ENCODE measurements around the gene ETS1. TPM values are rescaled to one million over a fixed set of nuclear protein-coding genes. Genes with fewer than 3 reads are reported as not detected.

ETS1 gene
- polyA plus RNA-seq, 1 donor from 2014 or later: 0.42 TPM

DNA sequence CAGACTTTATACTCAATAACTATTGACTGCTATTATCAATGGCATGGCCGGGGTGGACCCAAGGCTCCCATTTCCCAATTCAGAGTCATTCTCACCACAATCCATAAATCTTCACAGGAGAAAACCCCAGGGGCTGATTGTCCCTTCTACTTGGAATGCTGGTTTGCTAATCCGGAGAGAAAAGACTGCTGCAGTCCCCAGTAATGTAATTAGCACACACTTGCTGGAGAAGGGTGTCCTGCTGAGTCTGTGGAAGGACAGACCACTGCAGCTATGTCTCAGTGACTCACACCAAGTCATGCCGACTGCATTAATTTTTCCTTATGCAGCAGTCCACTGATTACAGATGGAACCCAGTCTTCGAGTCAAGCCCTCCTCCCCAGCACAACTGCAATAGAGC lies 5.9 kb upstream of the ETS1 start:
- Histone ChIP-seq H3K9me3 (ENCODE audit: low read length) (no peaks in the 10 kb centered on the region), H4K20me1 (ENCODE audit: insufficient read depth) (no peaks in the 10 kb centered on the region), H3K9me2 (ENCODE audit: insufficient read depth, low read length) (no peaks in the 10 kb centered on the region), H3K27ac (ENCODE audit: low read length) (no peak overlapping the region), H3K79me2 (replicated peaks; ENCODE audit: insufficient read depth, low read length) (no peaks in the 10 kb centered on the region), H3F3A (ENCODE audit: insufficient read depth, low read length, poor library complexity, severe bottlenecking) (no peaks in the 10 kb centered on the region), H3K4me2 (ENCODE audit: low read length) (no peak overlapping the region), H3K36me3 (ENCODE audit: insufficient read depth, low read length) (no peaks in the 10 kb centered on the region), H2AFZ (ENCODE audit: low read depth, low read length) (no peak overlapping the region), H3K4me3 (ENCODE audit: low read length) (no peak overlapping the region), H3K9ac (ENCODE audit: low read length) (no peak overlapping the region), H3K27me3 (ENCODE audit: insufficient read depth, low read depth, low read length) (no peaks in the 10 kb centered on the region)
- TF ChIP-seq MXI1 (conservative IDR thresholded peaks at IDR 0.05; ENCODE audit: poor library complexity, severe bottlenecking): no peak
- no peak for TF ChIP-seq EP300 (conservative IDR thresholded peaks at IDR 0.05; ENCODE audit: poor library complexity, severe bottlenecking)
- no peak for TF ChIP-seq EZH2 (IDR thresholded peaks at IDR 0.05; ENCODE audit: borderline replicate concordance, insufficient read depth, low read length, poor library complexity, severe bottlenecking)
- TF ChIP-seq POLR2AphosphoS5 (IDR thresholded peaks at IDR 0.05): no peak
- no peak for TF ChIP-seq TAF1 (IDR thresholded peaks at IDR 0.05; ENCODE audit: low read depth)
- no peak for TF ChIP-seq SMC3 (conservative IDR thresholded peaks at IDR 0.05; ENCODE audit: poor library complexity)
- TF ChIP-seq RAD21 (conservative IDR thresholded peaks at IDR 0.05): no peak
- TF ChIP-seq, protein P1, sequence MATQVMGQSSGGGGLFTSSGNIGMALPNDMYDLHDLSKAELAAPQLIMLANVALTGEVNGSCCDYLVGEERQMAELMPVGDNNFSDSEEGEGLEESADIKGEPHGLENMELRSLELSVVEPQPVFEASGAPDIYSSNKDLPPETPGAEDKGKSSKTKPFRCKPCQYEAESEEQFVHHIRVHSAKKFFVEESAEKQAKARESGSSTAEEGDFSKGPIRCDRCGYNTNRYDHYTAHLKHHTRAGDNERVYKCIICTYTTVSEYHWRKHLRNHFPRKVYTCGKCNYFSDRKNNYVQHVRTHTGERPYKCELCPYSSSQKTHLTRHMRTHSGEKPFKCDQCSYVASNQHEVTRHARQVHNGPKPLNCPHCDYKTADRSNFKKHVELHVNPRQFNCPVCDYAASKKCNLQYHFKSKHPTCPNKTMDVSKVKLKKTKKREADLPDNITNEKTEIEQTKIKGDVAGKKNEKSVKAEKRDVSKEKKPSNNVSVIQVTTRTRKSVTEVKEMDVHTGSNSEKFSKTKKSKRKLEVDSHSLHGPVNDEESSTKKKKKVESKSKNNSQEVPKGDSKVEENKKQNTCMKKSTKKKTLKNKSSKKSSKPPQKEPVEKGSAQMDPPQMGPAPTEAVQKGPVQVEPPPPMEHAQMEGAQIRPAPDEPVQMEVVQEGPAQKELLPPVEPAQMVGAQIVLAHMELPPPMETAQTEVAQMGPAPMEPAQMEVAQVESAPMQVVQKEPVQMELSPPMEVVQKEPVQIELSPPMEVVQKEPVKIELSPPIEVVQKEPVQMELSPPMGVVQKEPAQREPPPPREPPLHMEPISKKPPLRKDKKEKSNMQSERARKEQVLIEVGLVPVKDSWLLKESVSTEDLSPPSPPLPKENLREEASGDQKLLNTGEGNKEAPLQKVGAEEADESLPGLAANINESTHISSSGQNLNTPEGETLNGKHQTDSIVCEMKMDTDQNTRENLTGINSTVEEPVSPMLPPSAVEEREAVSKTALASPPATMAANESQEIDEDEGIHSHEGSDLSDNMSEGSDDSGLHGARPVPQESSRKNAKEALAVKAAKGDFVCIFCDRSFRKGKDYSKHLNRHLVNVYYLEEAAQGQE (IDR thresholded peaks at IDR 0.05; ENCODE audit: borderline replicate concordance): no peak

DNA sequence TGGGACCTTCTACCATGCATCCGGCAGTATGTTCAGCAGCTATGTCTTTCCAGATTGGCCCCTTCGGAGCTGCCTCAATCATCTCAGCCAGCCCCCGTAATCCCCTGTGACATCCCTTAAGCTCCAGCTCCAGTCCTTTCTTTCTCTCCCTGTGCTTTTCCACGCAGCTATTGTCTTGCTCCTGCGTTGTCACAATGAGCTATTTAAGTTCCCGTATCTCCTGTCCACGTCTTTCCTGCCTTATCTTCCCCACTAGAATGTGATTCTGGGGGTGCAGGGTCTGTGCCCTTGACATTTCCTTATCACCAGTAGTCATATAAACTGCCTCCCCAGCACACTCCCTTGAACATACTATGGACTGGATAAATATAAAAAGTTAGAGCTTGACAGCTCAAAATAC lies 5.1 kb upstream of the ETS1 start:
- Histone ChIP-seq H3K9me3 (ENCODE audit: low read length) (no peaks in the 10 kb centered on the region), H4K20me1 (ENCODE audit: insufficient read depth) (no peaks in the 10 kb centered on the region), H2AFZ (ENCODE audit: low read depth, low read length) (no peak overlapping the region), H3K9me2 (ENCODE audit: insufficient read depth, low read length) (no peaks in the 10 kb centered on the region), H3K27me3 (ENCODE audit: insufficient read depth, low read depth, low read length) (peaks cover 7% of the 10 kb centered on the region), H3K36me3 (ENCODE audit: insufficient read depth, low read length) (no peaks in the 10 kb centered on the region), H3F3A (ENCODE audit: insufficient read depth, low read length, poor library complexity, severe bottlenecking) (no peaks in the 10 kb centered on the region), H3K4me2 (ENCODE audit: low read length) (no peak overlapping the region), H3K79me2 (replicated peaks; ENCODE audit: insufficient read depth, low read length) (no peaks in the 10 kb centered on the region), H3K4me3 (ENCODE audit: low read length) (no peak overlapping the region), H3K27ac (ENCODE audit: low read length) (no peak overlapping the region), H3K9ac (ENCODE audit: low read length) (no peak overlapping the region)
- no peak for TF ChIP-seq RAD21 (conservative IDR thresholded peaks at IDR 0.05)
- TF ChIP-seq, protein P2, sequence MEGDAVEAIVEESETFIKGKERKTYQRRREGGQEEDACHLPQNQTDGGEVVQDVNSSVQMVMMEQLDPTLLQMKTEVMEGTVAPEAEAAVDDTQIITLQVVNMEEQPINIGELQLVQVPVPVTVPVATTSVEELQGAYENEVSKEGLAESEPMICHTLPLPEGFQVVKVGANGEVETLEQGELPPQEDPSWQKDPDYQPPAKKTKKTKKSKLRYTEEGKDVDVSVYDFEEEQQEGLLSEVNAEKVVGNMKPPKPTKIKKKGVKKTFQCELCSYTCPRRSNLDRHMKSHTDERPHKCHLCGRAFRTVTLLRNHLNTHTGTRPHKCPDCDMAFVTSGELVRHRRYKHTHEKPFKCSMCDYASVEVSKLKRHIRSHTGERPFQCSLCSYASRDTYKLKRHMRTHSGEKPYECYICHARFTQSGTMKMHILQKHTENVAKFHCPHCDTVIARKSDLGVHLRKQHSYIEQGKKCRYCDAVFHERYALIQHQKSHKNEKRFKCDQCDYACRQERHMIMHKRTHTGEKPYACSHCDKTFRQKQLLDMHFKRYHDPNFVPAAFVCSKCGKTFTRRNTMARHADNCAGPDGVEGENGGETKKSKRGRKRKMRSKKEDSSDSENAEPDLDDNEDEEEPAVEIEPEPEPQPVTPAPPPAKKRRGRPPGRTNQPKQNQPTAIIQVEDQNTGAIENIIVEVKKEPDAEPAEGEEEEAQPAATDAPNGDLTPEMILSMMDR (IDR thresholded peaks at IDR 0.05; ENCODE audit: poor library complexity, severe bottlenecking): no peak
- TF ChIP-seq EP300 (conservative IDR thresholded peaks at IDR 0.05; ENCODE audit: poor library complexity, severe bottlenecking): no peak
- no peak for TF ChIP-seq SMC3 (conservative IDR thresholded peaks at IDR 0.05; ENCODE audit: poor library complexity)

DNA sequence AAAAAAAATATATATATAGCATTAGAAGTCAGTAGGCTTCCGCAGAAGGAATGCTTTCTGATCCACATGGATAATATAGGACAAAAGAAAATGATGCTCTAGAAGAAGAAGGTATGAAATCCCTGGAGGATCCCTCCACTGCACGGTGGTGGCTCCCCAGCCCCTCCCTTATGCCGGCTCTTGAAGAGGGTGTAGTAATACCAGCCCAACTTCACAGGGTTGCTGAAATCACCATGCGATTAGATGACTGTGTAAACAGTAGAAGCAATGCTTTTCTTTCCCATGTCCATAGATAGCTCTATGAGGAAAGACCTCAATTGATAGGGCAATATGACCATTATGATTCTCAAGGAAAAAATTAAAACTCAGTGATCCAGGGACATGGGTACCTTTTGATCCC lies 3.2 kb upstream of the ETS1 start:
- no peak overlapping the region for H3K27ac ChIP-seq (ENCODE audit: low read length)
- H3K9me3 ChIP-seq (ENCODE audit: low read length): no peaks in the 10 kb centered on the region
- no peak overlapping the region for H2AFZ ChIP-seq (ENCODE audit: low read depth, low read length)
- no peaks in the 10 kb centered on the region for H4K20me1 ChIP-seq (ENCODE audit: insufficient read depth)
- H3F3A ChIP-seq (ENCODE audit: insufficient read depth, low read length, poor library complexity, severe bottlenecking): no peaks in the 10 kb centered on the region
- H3K36me3 ChIP-seq (ENCODE audit: insufficient read depth, low read length): no peaks in the 10 kb centered on the region
- TF ChIP-seq EZH2 (IDR thresholded peaks at IDR 0.05; ENCODE audit: borderline replicate concordance, insufficient read depth, low read length, poor library complexity, severe bottlenecking): no peak
- no peak for TF ChIP-seq TAF1 (IDR thresholded peaks at IDR 0.05; ENCODE audit: low read depth)
- TF ChIP-seq MXI1 (conservative IDR thresholded peaks at IDR 0.05; ENCODE audit: poor library complexity, severe bottlenecking): no peak
- TF ChIP-seq RAD21 (conservative IDR thresholded peaks at IDR 0.05): no peak
- no peak for TF ChIP-seq SMC3 (conservative IDR thresholded peaks at IDR 0.05; ENCODE audit: poor library complexity)
- TF ChIP-seq, protein P2 (IDR thresholded peaks at IDR 0.05; ENCODE audit: poor library complexity, severe bottlenecking): no peak
- TF ChIP-seq, protein P1 (IDR thresholded peaks at IDR 0.05; ENCODE audit: borderline replicate concordance): no peak
- no peak for TF ChIP-seq POLR2AphosphoS5 (IDR thresholded peaks at IDR 0.05)
- TF ChIP-seq EP300 (conservative IDR thresholded peaks at IDR 0.05; ENCODE audit: poor library complexity, severe bottlenecking): no peak
- no peaks in the 10 kb centered on the region for H3K9me2 ChIP-seq (ENCODE audit: insufficient read depth, low read length)
- no peak overlapping the region for H3K4me2 ChIP-seq (ENCODE audit: low read length)
- H3K27me3 ChIP-seq (ENCODE audit: insufficient read depth, low read depth, low read length): peaks cover 26% of the 10 kb centered on the region
- no peak overlapping the region for H3K9ac ChIP-seq (ENCODE audit: low read length)
- no peaks in the 10 kb centered on the region for H3K79me2 ChIP-seq (replicated peaks; ENCODE audit: insufficient read depth, low read length)
- H3K4me3 ChIP-seq (ENCODE audit: low read length): no peak overlapping the region
